GM19468 (cell line): ENCODE measurements around the gene OST4.

Experiments used
- ATAC-seq: cut with Tn5 transposase; IDR thresholded peaks from one replicate; pipeline ENCODE4 v1.9.1; 2021; ENCODE audit warnings: mild to moderate bottlenecking, moderate library complexity, moderate number of reproducible peaks; ENCODE audit not compliant: unreplicated experiment; ENCODE audit errors: extremely low read depth

OST4 gene

GRCh38 chr2:27093430-27094352 is 22.2 kb upstream of the OST4 start:
- no peak for ATAC-seq

GRCh38 chr2:27092696-27093429 is 21.4 kb upstream of the OST4 start:
- no peak for ATAC-seq

- ATAC-seq: no peak
Observed at GRCh38 chr2:27091746-27092695, 20.6 kb upstream of the OST4 start.

- ATAC-seq: no peak
Observed at GRCh38 chr2:27089111-27089954, 17.9 kb upstream of the OST4 start.

GRCh38 chr2:27088634-27089033 is 17.2 kb upstream of the OST4 start:
- no peak for ATAC-seq

GRCh38 chr2:27087823-27088410 is 16.5 kb upstream of the OST4 start:
- no peak for ATAC-seq

- ATAC-seq: no peak
Observed at GRCh38 chr2:27086724-27087593, 15.5 kb upstream of the OST4 start, which contains the start of gene KHK. TSS of gene KHK (plus strand) at chr2:27086772. CDS start at chr2:27087260, 488 bp downstream.

GRCh38 chr2:27086090-27086723 is 14.8 kb upstream of the OST4 start:
- peak; percentile 73 for ATAC-seq

- ATAC-seq: no peak
Observed at GRCh38 chr2:27085673-27086089, 14.2 kb upstream of the OST4 start.

- no peak for ATAC-seq
Observed at GRCh38 chr2:27085062-27085672, 13.7 kb upstream of the OST4 start.

GRCh38 chr2:27084297-27085061 is 13.0 kb upstream of the OST4 start:
- ATAC-seq: no peak

GRCh38 chr2:27083410-27084296 is 12.2 kb upstream of the OST4 start:
- ATAC-seq: no peak

- ATAC-seq: no peak
Observed at GRCh38 chr2:27082773-27083409, 11.4 kb upstream of the OST4 start.

GRCh38 chr2:27081984-27082772 is 10.7 kb upstream of the OST4 start:
- ATAC-seq: no peak
